ENCODE data around the gene EMSY.

- TF ChIP-seq EZH2 (IDR thresholded peaks at IDR 0.05; ENCODE audit: low read length) (no peak), CTCF (optimal IDR thresholded peaks at IDR 0.05 in 1 of 3, IDR thresholded peaks at IDR 0.05 in 1 of 3, conservative IDR thresholded peaks at IDR 0.05 in 1 of 3; ENCODE audit: extremely low read depth in 1 of 3, insufficient read depth in 2 of 3, low read length in 3 of 3) (no peak)
These were observed 65.5 kb downstream of the EMSY start for GRCh38 chr11:76510060-76511047.

All from keratinocyte (primary cell).